ENCODE measurements around the gene SPATA16.

DNA sequence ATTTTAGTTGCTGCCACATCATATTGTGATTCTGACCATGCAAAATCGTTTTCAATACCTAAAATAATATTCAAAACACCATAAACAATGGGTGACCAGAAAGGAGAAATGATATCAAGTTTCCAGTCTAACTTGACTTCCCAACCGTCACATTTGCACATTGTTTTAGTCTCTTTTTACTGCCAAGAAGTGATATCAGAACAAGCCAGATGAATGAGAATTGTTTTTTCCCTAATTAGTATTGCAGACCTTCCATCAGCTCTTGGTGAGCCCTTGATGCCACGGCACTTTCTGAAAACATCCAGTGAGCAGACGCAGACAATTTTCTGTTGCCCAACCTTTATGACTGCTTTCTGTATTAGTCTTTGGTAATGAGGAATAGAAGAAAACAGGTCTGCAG lies 62.5 kb downstream of the SPATA16 start:
- TF ChIP-seq, protein P1, sequence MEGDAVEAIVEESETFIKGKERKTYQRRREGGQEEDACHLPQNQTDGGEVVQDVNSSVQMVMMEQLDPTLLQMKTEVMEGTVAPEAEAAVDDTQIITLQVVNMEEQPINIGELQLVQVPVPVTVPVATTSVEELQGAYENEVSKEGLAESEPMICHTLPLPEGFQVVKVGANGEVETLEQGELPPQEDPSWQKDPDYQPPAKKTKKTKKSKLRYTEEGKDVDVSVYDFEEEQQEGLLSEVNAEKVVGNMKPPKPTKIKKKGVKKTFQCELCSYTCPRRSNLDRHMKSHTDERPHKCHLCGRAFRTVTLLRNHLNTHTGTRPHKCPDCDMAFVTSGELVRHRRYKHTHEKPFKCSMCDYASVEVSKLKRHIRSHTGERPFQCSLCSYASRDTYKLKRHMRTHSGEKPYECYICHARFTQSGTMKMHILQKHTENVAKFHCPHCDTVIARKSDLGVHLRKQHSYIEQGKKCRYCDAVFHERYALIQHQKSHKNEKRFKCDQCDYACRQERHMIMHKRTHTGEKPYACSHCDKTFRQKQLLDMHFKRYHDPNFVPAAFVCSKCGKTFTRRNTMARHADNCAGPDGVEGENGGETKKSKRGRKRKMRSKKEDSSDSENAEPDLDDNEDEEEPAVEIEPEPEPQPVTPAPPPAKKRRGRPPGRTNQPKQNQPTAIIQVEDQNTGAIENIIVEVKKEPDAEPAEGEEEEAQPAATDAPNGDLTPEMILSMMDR (conservative IDR thresholded peaks at IDR 0.05 in 1 of 2, IDR thresholded peaks at IDR 0.05 in 1 of 2; ENCODE audit: extremely low read depth in 1 of 2, insufficient read depth in 1 of 2, low read depth in 1 of 2, low read length in 2 of 2): no peak
- TF ChIP-seq EZH2 (IDR thresholded peaks at IDR 0.05; ENCODE audit: borderline replicate concordance, low read length): no peak

Data from mammary epithelial cell (primary cell).